SK-N-SH (cell line): Measurements from ENCODE around the gene TMEM205. TPM values are rescaled to one million over a fixed set of nuclear protein-coding genes. Genes with fewer than 3 reads are reported as not detected.

ENCODE experiments used
- CTCF ChIA-PET: fragments of 300-600, 350-600 bp; formaldehyde crosslinking; extraction: SDS; loops from one replicate; lab custom pipeline; 2021; lab: Yijun Ruan, JAX
- POLR2A ChIA-PET: fragments of 350-600 bp; sonication (Branson Sonifier 250); formaldehyde crosslinking; extraction: SDS; loops from one replicate; lab custom pipeline; 2020; ENCODE audit warnings: antibody characterized with exemption, inconsistent platforms; lab: Yijun Ruan, JAX
- DNase-seq: peaks from one replicate; pipeline ENCODE4 v3.0.0; 2012
- H2AFZ ChIP-seq: fragments of 200-600 bp; sonication (generic); 2 replicates; pipeline ENCODE4 v1.8.1; 2016; ENCODE audit warnings: antibody characterized with exemption, mild to moderate bottlenecking, low read depth
- H3F3A ChIP-seq: fragments of 200-600 bp; sonication (generic); replicated peaks from 2 replicates; pipeline ENCODE3; 2016; ENCODE audit warnings: antibody characterized with exemption, mild to moderate bottlenecking; ENCODE audit not compliant: insufficient read depth
- H3K27ac ChIP-seq, 2 experiments: fragments of 200-500 bp in 1 of 2; fragments of 200-600 bp in 1 of 2; sonication (Bioruptor generic) in 1 of 2; sonication (generic), shearing (Covaris generic) in 1 of 2; 2 replicates each; pipeline versions ENCODE4 v1.5.1 to v1.6.1; 2014 to 2016; ENCODE audit warnings: low read depth in 2 of 2, inconsistent platforms in 1 of 2, low read length in 1 of 2, mild to moderate bottlenecking in 1 of 2, mixed read lengths in 1 of 2
- H3K27me3 ChIP-seq: fragments of 200-600 bp; sonication (generic), shearing (Covaris generic); 2 replicates; pipeline ENCODE4 v1.6.1; 2016; ENCODE audit warnings: mixed run types; ENCODE audit not compliant: insufficient read depth
- H3K36me3 ChIP-seq, 2 experiments: fragments of 200-500 bp in 1 of 2; fragments of 200-600 bp in 1 of 2; sonication (Bioruptor generic) in 1 of 2; sonication (generic) in 1 of 2; replicated peaks in 1 of 2; 2 replicates each; pipeline versions ENCODE3 to v1.5.1; 2014 to 2016; ENCODE audit warnings: low read length in 1 of 2, mild to moderate bottlenecking in 1 of 2; ENCODE audit not compliant: insufficient read depth in 2 of 2, control insufficient read depth in 1 of 2
- H3K4me1 ChIP-seq, 2 experiments: fragments of 200-500 bp in 1 of 2; fragments of 200-600 bp in 1 of 2; sonication (Bioruptor generic) in 1 of 2; sonication (generic), shearing (Covaris generic) in 1 of 2; 2 replicates each; pipeline versions ENCODE4 v1.5.1 to v1.6.1; 2014 to 2016; ENCODE audit warnings: low read depth in 1 of 2, low read length in 1 of 2, mixed run types in 1 of 2; ENCODE audit not compliant: insufficient read depth in 2 of 2, control insufficient read depth in 1 of 2
- H3K4me2 ChIP-seq: fragments of 200-600 bp; sonication (generic), shearing (Covaris generic); 2 replicates; pipeline ENCODE4 v1.6.1; 2017; ENCODE audit warnings: mixed run types
- H3K4me3 ChIP-seq, 2 experiments: fragments of 200-500 bp in 1 of 2; fragments of 200-600 bp in 1 of 2; sonication (Bioruptor generic) in 1 of 2; sonication (generic), shearing (Covaris generic) in 1 of 2; 2 replicates each; pipeline versions ENCODE4 v1.5.1 to v1.8.1; 2014 to 2016; ENCODE audit warnings: low read depth in 2 of 2, inconsistent platforms in 1 of 2, low read length in 1 of 2, mild to moderate bottlenecking in 1 of 2, mixed read lengths in 1 of 2, moderate library complexity in 1 of 2
- H3K79me2 ChIP-seq: fragments of 200-600 bp; sonication (generic); 2 replicates; pipeline ENCODE4 v1.8.1; 2017; ENCODE audit warnings: mild to moderate bottlenecking; ENCODE audit not compliant: insufficient read depth
- H3K9ac ChIP-seq: fragments of 200-600 bp; sonication (generic); 2 replicates; pipeline ENCODE4 v1.6.1; 2017; ENCODE audit warnings: mixed run types
- H3K9me2 ChIP-seq: fragments of 200-600 bp; sonication (generic); 2 replicates; pipeline ENCODE4 v1.6.1; 2017; ENCODE audit warnings: mixed run types
- H3K9me3 ChIP-seq: fragments of 200-600 bp; sonication (generic); 2 replicates; pipeline ENCODE4 v1.6.1; 2017; ENCODE audit warnings: mixed run types, mild to moderate bottlenecking, moderate library complexity
- H4K20me1 ChIP-seq: fragments of 200-600 bp; sonication (generic); 2 replicates; pipeline ENCODE4 v1.6.1; 2017; ENCODE audit warnings: mild to moderate bottlenecking, mixed run types; ENCODE audit not compliant: insufficient read depth
- EP300 ChIP-seq, 2 experiments: IDR thresholded peaks; 2 replicates each; pipeline versions ENCODE4 v1.4.0 to v1.6.1; 2012; ENCODE audit warnings: borderline replicate concordance in 1 of 2, low read depth in 1 of 2, low read length in 1 of 2
- EZH2phosphoT487 ChIP-seq: fragments of 200-600 bp; sonication (generic); IDR thresholded peaks from 2 replicates; pipeline ENCODE4 v1.6.1; 2017; ENCODE audit warnings: low read depth, mixed run types, mild to moderate bottlenecking, antibody characterized with exemption, moderate library complexity, borderline replicate concordance
- FOSL2 ChIP-seq: IDR thresholded peaks from 2 replicates; pipeline ENCODE4 v1.4.0; 2012; ENCODE audit warnings: low read depth, mild to moderate bottlenecking, moderate library complexity, borderline replicate concordance
- FOXJ3 ChIP-seq: sonication (generic); formaldehyde crosslinking; IDR thresholded peaks from 2 replicates; pipeline ENCODE4 v1.5.1; 2020; ENCODE audit warnings: mild to moderate bottlenecking, missing genetic modification reagents
- FOXM1 ChIP-seq: IDR thresholded peaks from 2 replicates; pipeline ENCODE4 v1.4.0; 2012; ENCODE audit warnings: low read depth, mild to moderate bottlenecking
- GATA2 ChIP-seq: sonication (generic); formaldehyde crosslinking; IDR thresholded peaks from 2 replicates; pipeline ENCODE4 v1.5.0; 2020; ENCODE audit warnings: mild to moderate bottlenecking, missing genetic modification reagents
- MAX ChIP-seq: IDR thresholded peaks from 2 replicates; pipeline ENCODE4 v1.4.0; 2012; ENCODE audit warnings: low read depth
- MXI1 ChIP-seq: IDR thresholded peaks from 2 replicates; pipeline ENCODE4 v1.6.1; 2012; ENCODE audit warnings: mild to moderate bottlenecking, low read depth, low read length, improper control_type of control experiment
- NRF1 ChIP-seq: IDR thresholded peaks from 2 replicates; pipeline ENCODE4 v1.6.1; 2012; ENCODE audit warnings: low read depth, mild to moderate bottlenecking, low read length
- PBX3 ChIP-seq: IDR thresholded peaks from 2 replicates; pipeline ENCODE4; 2012
- RAD21 ChIP-seq: IDR thresholded peaks from 2 replicates; pipeline ENCODE4 v1.6.1; 2012; ENCODE audit warnings: mild to moderate bottlenecking, low read length
- RCOR1 ChIP-seq: fragments of 150-350 bp; IDR thresholded peaks from 2 replicates; pipeline ENCODE4 v1.6.1; 2017; ENCODE audit warnings: antibody characterized with exemption, low read length
- RFX5 ChIP-seq: IDR thresholded peaks from 2 replicates; pipeline ENCODE4 v1.6.1; 2012; ENCODE audit warnings: mild to moderate bottlenecking, improper control_type of control experiment, low read length
- USF1 ChIP-seq: IDR thresholded peaks from 2 replicates; pipeline ENCODE4 v1.4.0; 2012; ENCODE audit warnings: low read depth, borderline replicate concordance
- ZBTB33 ChIP-seq: IDR thresholded peaks from 2 replicates; pipeline ENCODE4 v1.4.0; 2012; ENCODE audit warnings: low read depth, borderline replicate concordance
- WGBS: methylation state at CpG from one replicate; pipeline ENCODE4 v1.1.6; 2017; ENCODE audit warnings: low lambda C conversion rate; 5-methylcytosine and 5-hydroxymethylcytosine counted together
- polyA plus RNA-seq, 3 experiments: library from polyadenylated mRNA; depleted of rRNA; stranded (reverse); fragments of >200 nt; gene quantifications; 2 replicates each; pipeline ENCODE4 v1.2.3, GENCODE V29; 2012

The TMEM205 gene
- polyA plus RNA-seq, 1 of the 3 experiments (the other 2 are of a cell fraction): 219 TPM

- H3K9me3 ChIP-seq: no peaks in the 10 kb centered on the region
- H3K4me2 ChIP-seq: peak overlapping the region; percentile 84
- TF ChIP-seq MAX (no peak), RAD21 (0 out of 2 replicates have a peak, but pooled peaks have one; percentile 10), EZH2phosphoT487 (no peak), PBX3 (peak; percentile 89), RCOR1 (no peak), ZBTB33 (no peak), EP300 (IDR thresholded peaks at IDR 0.05; ENCODE audit: borderline replicate concordance in 1 of 2, low read depth in 1 of 2, low read length in 1 of 2) (0 out of 4 replicates have a peak, but pooled peaks of 1 of the 2 experiments have one; percentile 11), RFX5 (no peak), GATA2 (CRISPR knock-in tag) (no peak), USF1 (no peak), MXI1 (peak; percentile 99), FOXM1 (no peak), NRF1 (no peak), FOSL2 (no peak), FOXJ3 (no peak)
- TF ChIP-seq, all 33 proteins: peak for 4
- CTCF ChIA-PET: interaction anchor here (0.6 to 5.9 kb wide), 9 partner anchors 10 to 187 kb away, joined by 3 to 66 read pairs (median 4); partner anchors contain the start of genes EPOR and TSPAN16
- no peaks in the 10 kb centered on the region for H3K9me2 ChIP-seq
- peaks cover 22% of the 10 kb centered on the region for H3F3A ChIP-seq
- WGBS: 52% methylated on average over 9 of the region's 10 CpGs
- peaks cover 11% of the 10 kb centered on the region for H3K79me2 ChIP-seq
- H4K20me1 ChIP-seq: no peaks in the 10 kb centered on the region
- peaks cover 14 to 22% of the 10 kb centered on the region in 2 experiments for H3K4me1 ChIP-seq
- POLR2A ChIA-PET: interaction anchor here (0.6 to 2.3 kb wide), 4 partner anchors 11 to 73 kb away, joined by 3 to 15 read pairs (median 4); partner anchors contain the start of genes CCDC159, EPOR and TMEM205
- H3K36me3 ChIP-seq: no peaks in the 10 kb centered on the region
- peak overlapping the region; percentile 58 to 62; a peak in 3 of 4 replicates for H3K4me3 ChIP-seq
- peak overlapping the region; percentile 19 to 72; a peak in 3 of 4 replicates for H3K27ac ChIP-seq
- H3K27me3 ChIP-seq: no peaks in the 10 kb centered on the region
- DNase-seq: peak; percentile 86
- H2AFZ ChIP-seq: peak overlapping the region; percentile 4; the same call in 1 of the 2 replicates
- no peak overlapping the region for H3K9ac ChIP-seq
These were observed 27.3 kb upstream of the TMEM205 start for GRCh38 chr19:11373166-11373884.
